Stimulated activated effector memory CD8-positive, alpha-beta T cell treated with anti-CD3 and anti-CD28 coated beads, Interleukin-12 subunit alpha, Interleukin-12 subunit beta, amount 100 ng/mL, for 72 hours (primary cell): ENCODE results near the gene LAMTOR1.

Experiments
- ATAC-seq: fragments of 150-1000 bp; cut with Tn5 transposase; 2 replicates; pipeline ENCODE4 v1.10.0; 2021
- DNase-seq, 2 donors: peaks; one replicate each; pipeline ENCODE4 v3.0.0; 2021 to 2022; ENCODE audit warnings: low spot score in 2 of 2
- H3K27ac Mint-ChIP-seq: one replicate; pipeline ENCODE4 v1.8.0; 2022; ENCODE audit warnings: mild to moderate bottlenecking, mixed read lengths
- H3K36me3 Mint-ChIP-seq: one replicate; pipeline ENCODE4 v1.8.0; 2022; ENCODE audit warnings: mild to moderate bottlenecking, mixed read lengths
- H3K4me1 Mint-ChIP-seq: one replicate; pipeline ENCODE4 v1.8.0; 2022; ENCODE audit warnings: mixed read lengths
- H3K4me3 Mint-ChIP-seq: one replicate; pipeline ENCODE4 v1.8.0; 2022; ENCODE audit warnings: mild to moderate bottlenecking, mixed read lengths
- H3K9me3 Mint-ChIP-seq: one replicate; pipeline ENCODE4 v1.8.0; 2022; ENCODE audit warnings: mixed read lengths

The LAMTOR1 gene

GRCh38 chr11:72079819-72080325 is 23.2 kb downstream of the LAMTOR1 start:
- Mint-ChIP-seq H3K36me3 (peaks cover 29% of the 10 kb centered on the region), H3K27ac (peak overlapping the region; percentile 97), H3K4me1 (peaks cover 42% of the 10 kb centered on the region), H3K4me3 (peak overlapping the region; percentile 98), H3K9me3 (no peaks in the 10 kb centered on the region)
- no peak for ATAC-seq
- no peak for DNase-seq

- Mint-ChIP-seq H3K4me1 (peaks cover 42% of the 10 kb centered on the region), H3K9me3 (no peaks in the 10 kb centered on the region), H3K27ac (no peak overlapping the region), H3K4me3 (peak overlapping the region; percentile 98), H3K36me3 (peaks cover 38% of the 10 kb centered on the region)
- DNase-seq (no peak), ATAC-seq (no peak)
These were observed 24.6 kb downstream of the LAMTOR1 start for GRCh38 chr11:72078477-72078876.

DNA sequence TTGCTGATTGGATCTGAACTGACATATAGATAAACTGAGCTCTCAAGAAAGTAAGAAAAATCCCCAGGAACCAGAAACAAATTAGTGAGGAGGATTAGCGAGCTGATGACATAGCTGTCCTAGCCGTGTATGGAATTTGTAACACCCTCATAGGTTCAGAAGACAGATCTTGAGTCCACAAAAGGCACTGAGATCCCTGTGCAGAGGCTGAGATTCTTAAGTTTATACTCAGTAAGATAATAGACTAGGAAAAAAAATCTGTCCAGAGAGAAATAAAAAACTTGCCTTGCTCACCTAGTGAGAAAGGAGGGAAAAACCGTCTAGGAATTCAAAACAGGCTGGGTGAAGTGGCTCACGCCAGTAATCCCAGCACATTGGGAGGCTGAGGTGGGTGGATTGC is 27.3 kb downstream of the LAMTOR1 start:
- ATAC-seq, result no peak
- Mint-ChIP-seq H3K27ac (no peak overlapping the region), H3K36me3 (peaks cover 35% of the 10 kb centered on the region), H3K4me1 (peaks cover 36% of the 10 kb centered on the region), H3K9me3 (no peaks in the 10 kb centered on the region), H3K4me3 (no peak overlapping the region)
- DNase-seq, result no peak

DNA sequence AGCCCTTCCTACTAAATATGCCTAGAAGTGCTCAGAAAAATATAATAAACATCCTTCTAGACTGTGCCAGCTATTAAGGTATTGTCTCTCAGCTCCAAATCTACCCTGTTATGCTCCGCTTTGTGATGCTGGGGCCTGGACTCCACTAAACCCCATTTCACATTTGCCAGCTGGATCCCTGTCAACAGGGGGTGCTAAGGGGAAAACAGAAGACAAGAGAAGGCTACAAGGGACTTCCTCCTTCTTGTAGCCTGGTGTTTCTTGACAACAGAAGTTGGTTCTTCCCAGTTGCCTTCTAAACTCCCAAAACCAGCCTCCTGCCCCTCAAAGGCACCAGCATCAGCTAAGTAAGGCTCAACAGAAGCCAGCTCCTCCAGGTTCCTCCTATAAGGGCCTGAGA is 28.0 kb downstream of the LAMTOR1 start:
- DNase-seq, result no peak
- peaks cover 34% of the 10 kb centered on the region for H3K4me1 Mint-ChIP-seq
- peaks cover 29% of the 10 kb centered on the region for H3K36me3 Mint-ChIP-seq
- no peak overlapping the region for H3K4me3 Mint-ChIP-seq
- ATAC-seq, result no peak
- H3K27ac Mint-ChIP-seq, result no peak overlapping the region
- H3K9me3 Mint-ChIP-seq, result no peaks in the 10 kb centered on the region

- DNase-seq, result no peak
- no peak overlapping the region for H3K27ac Mint-ChIP-seq
These were observed 30.7 kb downstream of the LAMTOR1 start for GRCh38 chr11:72072348-72072747.

GRCh38 chr11:72070491-72070890 is 32.6 kb downstream of the LAMTOR1 start:
- H3K36me3 Mint-ChIP-seq, result peaks cover 41% of the 10 kb centered on the region
- peak overlapping the region; percentile 86 for H3K27ac Mint-ChIP-seq
- ATAC-seq (no peak), DNase-seq (no peak)
- no peaks in the 10 kb centered on the region for H3K9me3 Mint-ChIP-seq
- H3K4me3 Mint-ChIP-seq, result peak overlapping the region; percentile 13
- peaks cover 47% of the 10 kb centered on the region for H3K4me1 Mint-ChIP-seq

More at GRCh38 chr11:72072348-72072747, 30.7 kb downstream of the LAMTOR1 start:
- H3K4me3 Mint-ChIP-seq, result no peak overlapping the region
- peaks cover 48% of the 10 kb centered on the region for H3K36me3 Mint-ChIP-seq
- no peaks in the 10 kb centered on the region for H3K9me3 Mint-ChIP-seq
- peaks cover 51% of the 10 kb centered on the region for H3K4me1 Mint-ChIP-seq
- peak; percentile 49 for ATAC-seq

GRCh38 chr11:72069787-72070251 is 33.3 kb downstream of the LAMTOR1 start:
- Mint-ChIP-seq H3K4me1 (peaks cover 47% of the 10 kb centered on the region), H3K9me3 (no peaks in the 10 kb centered on the region), H3K27ac (peak overlapping the region; percentile 86), H3K4me3 (peak overlapping the region; percentile 13), H3K36me3 (peaks cover 38% of the 10 kb centered on the region)
- ATAC-seq, result peak; percentile 74
- no peak for DNase-seq

DNA sequence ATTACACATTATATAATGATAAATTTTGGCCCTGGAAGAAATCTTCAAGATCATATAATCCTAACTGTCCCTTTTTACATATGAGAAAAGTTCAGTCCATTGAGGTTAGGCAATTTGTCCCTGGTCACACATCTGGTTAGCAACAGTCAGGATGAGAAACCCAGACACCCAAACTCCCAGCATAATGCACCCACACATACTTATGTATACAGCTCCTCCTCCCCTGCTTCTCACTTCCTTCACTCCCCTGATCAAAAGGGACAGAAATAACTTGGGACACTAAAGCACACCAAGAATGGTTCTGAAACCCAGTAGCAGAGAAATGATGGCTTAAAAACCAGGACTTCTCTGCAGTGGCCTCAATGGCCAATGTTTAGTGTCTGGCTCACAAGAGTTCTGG is 33.9 kb downstream of the LAMTOR1 start:
- ATAC-seq (peak; percentile 67), DNase-seq (no peak)
- Mint-ChIP-seq H3K4me3 (peak overlapping the region; percentile 13), H3K27ac (peak overlapping the region; percentile 86), H3K36me3 (peaks cover 37% of the 10 kb centered on the region), H3K4me1 (peaks cover 47% of the 10 kb centered on the region), H3K9me3 (no peaks in the 10 kb centered on the region)

GRCh38 chr11:72067676-72068075 is 35.4 kb downstream of the LAMTOR1 start:
- peaks cover 48% of the 10 kb centered on the region for H3K36me3 Mint-ChIP-seq
- no peak overlapping the region for H3K4me3 Mint-ChIP-seq
- H3K4me1 Mint-ChIP-seq, result peaks cover 46% of the 10 kb centered on the region
- H3K27ac Mint-ChIP-seq, result peak overlapping the region; percentile 50
- no peaks in the 10 kb centered on the region for H3K9me3 Mint-ChIP-seq
- DNase-seq (no peak), ATAC-seq (peak; percentile 65)

DNA sequence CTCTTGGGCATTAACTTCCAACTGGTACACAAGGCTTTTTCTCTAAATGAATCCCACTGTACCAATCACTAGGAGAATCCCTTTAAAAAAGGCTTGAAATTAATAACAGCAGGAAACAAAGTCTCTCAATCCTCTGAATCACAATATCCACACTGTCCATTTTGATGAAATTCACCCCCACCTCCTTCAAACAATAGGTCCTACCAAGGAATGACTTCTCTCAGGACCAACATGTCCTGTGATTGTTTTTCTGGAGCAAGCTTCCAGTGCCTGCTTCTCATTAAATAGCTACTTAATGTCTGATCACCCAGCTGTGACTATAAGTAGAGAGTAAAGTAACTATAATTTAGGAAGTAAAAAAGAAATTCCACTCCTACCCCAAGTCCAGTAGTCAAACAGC is 35.8 kb downstream of the LAMTOR1 start:
- Mint-ChIP-seq H3K36me3 (peaks cover 52% of the 10 kb centered on the region), H3K4me1 (peaks cover 42% of the 10 kb centered on the region), H3K9me3 (no peaks in the 10 kb centered on the region), H3K4me3 (no peak overlapping the region), H3K27ac (peak overlapping the region; percentile 50)
- DNase-seq (no peak), ATAC-seq (no peak)

DNA sequence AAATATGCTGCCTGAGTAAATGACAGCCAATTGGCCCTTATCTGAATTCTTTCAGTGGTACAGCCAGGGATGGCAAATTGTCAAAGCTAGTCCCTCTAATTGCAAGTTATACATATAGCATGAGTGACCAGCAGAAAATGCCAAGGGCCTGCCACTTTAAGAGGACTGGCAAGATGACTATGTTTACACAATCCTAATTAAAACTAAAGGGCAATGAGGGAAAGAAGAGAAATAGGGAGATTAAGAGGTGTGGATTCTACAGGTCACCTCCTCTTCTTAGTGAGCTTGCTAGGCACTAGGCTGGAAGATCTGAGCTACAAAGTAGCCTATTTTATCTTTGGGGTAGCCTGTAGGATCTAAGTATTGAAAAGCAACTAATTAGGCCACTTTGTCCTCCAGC is 36.2 kb downstream of the LAMTOR1 start:
- H3K9me3 Mint-ChIP-seq, result no peaks in the 10 kb centered on the region
- H3K27ac Mint-ChIP-seq, result no peak overlapping the region
- DNase-seq (no peak), ATAC-seq (no peak)
- peaks cover 38% of the 10 kb centered on the region for H3K4me1 Mint-ChIP-seq
- no peak overlapping the region for H3K4me3 Mint-ChIP-seq
- H3K36me3 Mint-ChIP-seq, result peaks cover 57% of the 10 kb centered on the region

GRCh38 chr11:72061739-72062396 is 41.2 kb downstream of the LAMTOR1 start:
- ATAC-seq, result no peak

DNA sequence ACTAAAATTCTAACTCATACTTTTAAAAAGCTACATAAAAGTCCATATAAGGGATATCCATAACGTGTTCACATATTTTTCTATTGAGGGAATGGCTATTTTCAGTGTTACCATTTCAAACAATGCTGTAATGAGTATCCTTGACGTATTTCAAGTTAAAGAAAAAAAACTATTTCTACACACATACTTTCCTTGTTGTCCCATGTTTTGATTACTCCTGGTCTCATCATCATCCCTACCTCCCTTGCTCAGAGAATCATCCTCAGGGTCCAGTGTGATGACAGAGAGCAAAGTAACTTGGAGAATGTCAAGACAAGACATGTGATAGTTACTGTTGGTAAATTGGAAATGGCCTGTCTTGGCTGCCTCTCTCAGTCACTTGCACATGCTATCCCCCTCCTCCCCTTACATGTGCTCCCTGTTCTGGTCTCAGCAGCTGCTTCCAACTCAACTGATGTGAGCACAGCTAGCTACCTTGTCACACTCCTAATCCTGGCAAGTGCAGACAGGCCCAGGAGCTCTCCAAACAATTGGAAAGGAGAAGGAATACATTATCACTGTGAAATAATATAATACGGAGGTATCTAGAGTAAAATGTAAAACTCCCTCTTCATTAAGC is 44.6 kb downstream of the LAMTOR1 start:
- ATAC-seq (no peak), DNase-seq (no peak)
- no peaks in the 10 kb centered on the region for H3K4me1 Mint-ChIP-seq
- peaks cover 43% of the 10 kb centered on the region for H3K36me3 Mint-ChIP-seq
- H3K9me3 Mint-ChIP-seq, result no peaks in the 10 kb centered on the region
- no peak overlapping the region for H3K27ac Mint-ChIP-seq
- H3K4me3 Mint-ChIP-seq, result no peak overlapping the region

More at GRCh38 chr11:72061739-72062396, 41.2 kb downstream of the LAMTOR1 start:
- H3K36me3 Mint-ChIP-seq, result peaks cover 49% of the 10 kb centered on the region
- no peak overlapping the region for H3K4me3 Mint-ChIP-seq
- H3K9me3 Mint-ChIP-seq, result no peaks in the 10 kb centered on the region
- H3K27ac Mint-ChIP-seq, result peak overlapping the region; percentile 7
- no peaks in the 10 kb centered on the region for H3K4me1 Mint-ChIP-seq
- no peak for DNase-seq

GRCh38 chr11:72048766-72049460 is 54.2 kb downstream of the LAMTOR1 start:
- Mint-ChIP-seq H3K4me1 (peaks cover 7% of the 10 kb centered on the region), H3K27ac (no peak overlapping the region), H3K36me3 (peaks cover 15% of the 10 kb centered on the region), H3K4me3 (no peak overlapping the region), H3K9me3 (no peaks in the 10 kb centered on the region)
- ATAC-seq, result no peak
- no peak for DNase-seq
